SK-N-SH treated with all-trans-retinoic acid at 6 μM for 48 hours (cell line): ENCODE results near the gene PAK5.
A peak's percentile ranks its signal among the peaks of the same experiment; 100 is the strongest.

Experiments used
- ATAC-seq: fragments of 200-7000 bp; cut with Tn5 transposase; 3 replicates; pipeline ENCODE4 v1.9.1; 2020; ENCODE audit warnings: mild to moderate bottlenecking, moderate library complexity
- ARNTL ChIP-seq: fragments of 450-650 bp; formaldehyde crosslinking; IDR thresholded peaks from 2 replicates; pipeline ENCODE4 v1.5.0; 2020; ENCODE audit warnings: low read depth, mild to moderate bottlenecking, moderate library complexity, borderline replicate concordance
- BACH2 ChIP-seq: fragments of 250-450 bp; sonication (Bioruptor Pico); IDR thresholded peaks from 2 replicates; pipeline ENCODE4 v1.9.0; 2021; ENCODE audit warnings: mild to moderate bottlenecking, borderline replicate concordance
- CREB5 ChIP-seq: fragments of 250-450 bp; sonication (Bioruptor Pico); IDR thresholded peaks from 2 replicates; pipeline ENCODE4 v1.5.1; 2020; ENCODE audit warnings: low read depth, mild to moderate bottlenecking, moderate library complexity
- CSDC2 ChIP-seq: fragments of 250-450 bp; sonication (Bioruptor Pico); IDR thresholded peaks from 2 replicates; pipeline ENCODE4 v1.5.0; 2020; ENCODE audit warnings: mild to moderate bottlenecking, moderate library complexity
- CSRNP3 ChIP-seq: fragments of 250-450 bp; sonication (Bioruptor Pico); IDR thresholded peaks from 2 replicates; pipeline ENCODE4 v1.5.1; 2021; ENCODE audit warnings: mild to moderate bottlenecking, moderate library complexity
- ESRRG ChIP-seq: fragments of 250-450 bp; sonication (Bioruptor Pico); IDR thresholded peaks from 2 replicates; pipeline ENCODE4 v1.6.1; 2021; ENCODE audit warnings: mild to moderate bottlenecking
- GLIS3 ChIP-seq: fragments of 250-450 bp; sonication (Bioruptor Pico); IDR thresholded peaks from 2 replicates; pipeline ENCODE4 v1.5.0; 2020; ENCODE audit warnings: mild to moderate bottlenecking, moderate library complexity
- ISL1 ChIP-seq: fragments of 250-450 bp; sonication (Bioruptor Pico); IDR thresholded peaks from 2 replicates; pipeline ENCODE4 v2.1.2; 2022; ENCODE audit warnings: mild to moderate bottlenecking, moderate library complexity
- PATZ1 ChIP-seq: fragments of 250-450 bp; sonication (Bioruptor Pico); IDR thresholded peaks from 2 replicates; pipeline ENCODE4 v1.8.0; 2020; ENCODE audit warnings: mild to moderate bottlenecking, moderate library complexity, borderline replicate concordance
- POU6F1 ChIP-seq: fragments of 250-450 bp; sonication (Bioruptor Pico); IDR thresholded peaks from 2 replicates; pipeline ENCODE4 v1.8.0; 2021; ENCODE audit warnings: low read depth, mild to moderate bottlenecking, moderate library complexity, borderline replicate concordance
- PPARA ChIP-seq: fragments of 250-450 bp; sonication (Bioruptor Pico); IDR thresholded peaks from 2 replicates; pipeline ENCODE4 v1.5.0; 2020; ENCODE audit warnings: mild to moderate bottlenecking, borderline replicate concordance
- RARB ChIP-seq: fragments of 250-450 bp; sonication (Bioruptor Pico); IDR thresholded peaks from 2 replicates; pipeline ENCODE4 v1.8.0; 2021; ENCODE audit warnings: mild to moderate bottlenecking, moderate library complexity
- SNAI2 ChIP-seq: fragments of 250-450 bp; sonication (Bioruptor Pico); IDR thresholded peaks from 2 replicates; pipeline ENCODE4 v1.5.0; 2020; ENCODE audit warnings: mild to moderate bottlenecking, moderate library complexity
- TCF4 ChIP-seq: fragments of 250-450 bp; sonication (Bioruptor Pico); IDR thresholded peaks from 2 replicates; pipeline ENCODE4 v1.8.0; 2021; ENCODE audit warnings: mild to moderate bottlenecking, moderate library complexity, borderline replicate concordance
- TOX ChIP-seq: fragments of 250-450 bp; sonication (Bioruptor Pico); IDR thresholded peaks from 2 replicates; pipeline ENCODE4 v1.8.0; 2021; ENCODE audit warnings: mild to moderate bottlenecking, moderate library complexity, borderline replicate concordance
- ZC3H10 ChIP-seq: fragments of 250-450 bp; sonication (Bioruptor Pico); IDR thresholded peaks from 2 replicates; pipeline ENCODE4 v1.5.1; 2021; ENCODE audit warnings: mild to moderate bottlenecking, moderate library complexity
- ZFP3 ChIP-seq: fragments of 250-450 bp; sonication (Bioruptor Pico); IDR thresholded peaks from 2 replicates; pipeline ENCODE4 v1.5.0; 2020; ENCODE audit warnings: mild to moderate bottlenecking, moderate library complexity
- ZFP30 ChIP-seq: fragments of 450-650 bp; formaldehyde crosslinking; IDR thresholded peaks from 2 replicates; pipeline ENCODE4 v1.5.0; 2022; ENCODE audit warnings: mild to moderate bottlenecking, moderate library complexity
- ZNF565 ChIP-seq: fragments of 450-650 bp; formaldehyde crosslinking; conservative IDR thresholded peaks from 2 replicates; pipeline ENCODE4 v1.5.0; 2020; ENCODE audit warnings: low read depth, mild to moderate bottlenecking, moderate library complexity
- ZNF8 ChIP-seq: fragments of 450-650 bp; formaldehyde crosslinking; IDR thresholded peaks from 2 replicates; pipeline ENCODE4 v1.5.0; 2020; ENCODE audit warnings: mild to moderate bottlenecking, moderate library complexity

Gene PAK5

GRCh38 chr20:9515214-9515585 is 323.7 kb downstream of the PAK5 start (continued):
- TF ChIP-seq ARNTL (CRISPR knock-in tag), result no peak
- TF ChIP-seq, all 23 proteins: peak for 0

GRCh38 chr20:9514461-9515213 is 324.2 kb downstream of the PAK5 start, which contains the start of gene LAMP5:
Gene LAMP5 (plus strand): TSS chr20:9514590. CDS start chr20:9514853, 263 bp downstream.
- TF ChIP-seq CSRNP3 (CRISPR knock-in tag), result no peak
- TF ChIP-seq GLIS3 (CRISPR knock-in tag), result no peak
- TF ChIP-seq SNAI2 (CRISPR knock-in tag), result no peak
- TF ChIP-seq PATZ1 (CRISPR knock-in tag), result no peak
- no peak for TF ChIP-seq ZNF8 (CRISPR knock-in tag)
- no peak for TF ChIP-seq ZNF565
- no peak for TF ChIP-seq ZFP30
- no peak for TF ChIP-seq TCF4
- peak; percentile 96 for ATAC-seq

GRCh38 chr20:9514072-9514460 is 324.8 kb downstream of the PAK5 start:
- ATAC-seq, result peak; percentile 5; the same call in 2 of the 3 replicates
- TF ChIP-seq GLIS3 (CRISPR knock-in tag), result no peak
- TF ChIP-seq PPARA (CRISPR knock-in tag), result no peak
- no peak for TF ChIP-seq CREB5 (CRISPR knock-in tag)
- TF ChIP-seq CSDC2 (CRISPR knock-in tag), result no peak
- no peak for TF ChIP-seq TCF4
- TF ChIP-seq BACH2 (CRISPR knock-in tag), result no peak
- TF ChIP-seq, all 23 proteins: peak for 0

- no peak for ATAC-seq
- TF ChIP-seq ZNF8 (CRISPR knock-in tag), result no peak
- no peak for TF ChIP-seq ISL1 (CRISPR knock-in tag)
- TF ChIP-seq TCF4, result no peak
Observed at GRCh38 chr20:9510911-9511310, 328.0 kb downstream of the PAK5 start.

- ATAC-seq, result no peak
- no peak for TF ChIP-seq BACH2 (CRISPR knock-in tag)
- no peak for TF ChIP-seq ESRRG (CRISPR knock-in tag)
- TF ChIP-seq PPARA (CRISPR knock-in tag), result no peak
- no peak for TF ChIP-seq TOX
- no peak for TF ChIP-seq ZNF8 (CRISPR knock-in tag)
- no peak for TF ChIP-seq CREB5 (CRISPR knock-in tag)
- TF ChIP-seq RARB (CRISPR knock-in tag), result no peak
- TF ChIP-seq ZC3H10 (CRISPR knock-in tag), result no peak
- TF ChIP-seq ZNF565, result no peak
- no peak for TF ChIP-seq CSDC2 (CRISPR knock-in tag)
- TF ChIP-seq TCF4, result no peak
Observed at GRCh38 chr20:9509246-9509645, 329.6 kb downstream of the PAK5 start.

GRCh38 chr20:9508696-9509178 is 330.1 kb downstream of the PAK5 start:
- no peak for ATAC-seq
- TF ChIP-seq CREB5 (CRISPR knock-in tag) (no peak), CSDC2 (CRISPR knock-in tag) (no peak), ZFP3 (no peak), SNAI2 (CRISPR knock-in tag) (no peak), ARNTL (CRISPR knock-in tag) (no peak), TOX (no peak), PPARA (CRISPR knock-in tag) (no peak), ISL1 (CRISPR knock-in tag) (no peak), ZFP30 (no peak), RARB (CRISPR knock-in tag) (no peak), CSRNP3 (CRISPR knock-in tag) (no peak), POU6F1 (CRISPR knock-in tag) (no peak), ZC3H10 (CRISPR knock-in tag) (no peak)
